Measurements from ENCODE around the gene MRPL54.
"Not testable (repeated sequence)": the region's sequence is repeated elsewhere in the genome, so short reads cannot be mapped to it uniquely, and the experiment has no call there.

The MRPL54 gene

DNA sequence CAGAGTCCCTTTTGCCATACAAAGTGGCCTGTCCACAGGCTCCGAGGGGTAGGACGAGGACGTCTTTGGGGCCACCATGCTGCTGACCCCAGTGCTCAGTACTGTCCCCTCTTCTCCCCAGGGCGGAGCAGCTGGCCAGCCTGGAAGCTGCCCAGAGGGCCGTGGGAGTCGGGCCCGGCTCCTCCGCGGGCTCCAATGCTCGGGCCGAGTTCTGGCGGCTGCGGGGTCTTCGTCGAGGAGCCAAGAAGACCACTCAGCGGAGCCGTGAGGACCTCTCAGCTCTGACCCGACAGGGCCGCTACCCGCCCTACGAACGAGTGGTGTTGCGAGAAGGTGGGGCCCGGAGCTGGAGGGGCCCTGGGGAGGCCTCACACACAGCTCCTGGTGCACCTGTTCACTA, 22.1 kb upstream of the MRPL54 start:
- DNase-seq (ENCODE audit: low read depth in 1 of 2, low spot score in 1 of 2): no peak

DNA sequence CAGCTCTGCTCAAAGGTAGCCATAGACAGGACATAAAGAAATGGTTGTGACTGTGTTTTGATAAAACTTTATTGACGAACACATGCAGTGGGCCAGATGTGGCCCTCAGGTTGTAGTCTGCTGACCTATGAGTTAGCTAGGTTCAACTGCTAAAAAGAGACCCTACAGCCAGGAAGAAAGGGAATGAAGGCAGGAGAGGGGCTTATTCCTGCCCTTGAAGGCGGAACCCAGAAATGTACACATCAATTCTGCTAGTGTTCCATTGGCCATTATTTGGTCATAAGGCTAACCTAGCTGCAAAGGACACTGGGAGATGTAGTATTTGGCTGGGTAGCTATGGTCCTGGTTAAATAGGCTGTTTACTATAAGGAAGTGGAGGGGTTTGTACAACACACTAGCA, 19.0 kb upstream of the MRPL54 start:
- DNase-seq (ENCODE audit: low read depth in 1 of 2, low spot score in 1 of 2): no peak

DNA sequence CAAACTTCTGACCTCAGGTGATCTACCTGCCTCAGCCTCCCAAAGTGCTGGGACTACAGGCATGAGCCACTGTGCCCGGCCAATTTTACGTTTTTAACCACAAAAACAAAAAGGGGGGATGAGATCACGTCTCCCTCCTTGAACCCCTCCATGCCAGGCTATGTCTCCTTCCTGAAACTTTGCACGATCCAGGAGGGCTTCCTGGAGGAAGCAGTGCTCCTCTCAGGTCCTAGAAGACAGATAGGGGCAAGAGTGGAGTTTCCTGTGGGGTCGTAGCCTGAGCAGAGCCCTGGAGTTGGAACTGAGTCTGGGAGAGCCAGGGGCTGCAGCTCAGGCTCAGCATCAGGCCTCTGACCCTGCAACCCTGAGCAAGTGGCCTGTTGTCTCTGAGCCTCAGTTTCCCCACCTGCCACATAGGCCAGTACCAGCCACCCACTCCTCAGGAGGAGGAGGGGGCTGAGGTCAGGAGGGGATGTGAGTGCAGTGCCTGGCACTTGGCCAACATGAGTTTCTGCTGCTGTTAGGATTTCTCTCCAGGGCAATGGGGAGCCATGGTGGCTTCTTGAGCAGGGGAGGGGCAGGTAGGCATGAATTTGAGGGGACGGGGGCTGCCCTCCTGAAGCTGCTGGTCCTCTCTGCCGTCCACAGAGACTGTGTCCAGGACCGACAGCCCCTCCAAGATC, 17.0 kb upstream of the MRPL54 start:
- no peak for DNase-seq (ENCODE audit: low read depth in 1 of 2, low spot score in 1 of 2)

DNA sequence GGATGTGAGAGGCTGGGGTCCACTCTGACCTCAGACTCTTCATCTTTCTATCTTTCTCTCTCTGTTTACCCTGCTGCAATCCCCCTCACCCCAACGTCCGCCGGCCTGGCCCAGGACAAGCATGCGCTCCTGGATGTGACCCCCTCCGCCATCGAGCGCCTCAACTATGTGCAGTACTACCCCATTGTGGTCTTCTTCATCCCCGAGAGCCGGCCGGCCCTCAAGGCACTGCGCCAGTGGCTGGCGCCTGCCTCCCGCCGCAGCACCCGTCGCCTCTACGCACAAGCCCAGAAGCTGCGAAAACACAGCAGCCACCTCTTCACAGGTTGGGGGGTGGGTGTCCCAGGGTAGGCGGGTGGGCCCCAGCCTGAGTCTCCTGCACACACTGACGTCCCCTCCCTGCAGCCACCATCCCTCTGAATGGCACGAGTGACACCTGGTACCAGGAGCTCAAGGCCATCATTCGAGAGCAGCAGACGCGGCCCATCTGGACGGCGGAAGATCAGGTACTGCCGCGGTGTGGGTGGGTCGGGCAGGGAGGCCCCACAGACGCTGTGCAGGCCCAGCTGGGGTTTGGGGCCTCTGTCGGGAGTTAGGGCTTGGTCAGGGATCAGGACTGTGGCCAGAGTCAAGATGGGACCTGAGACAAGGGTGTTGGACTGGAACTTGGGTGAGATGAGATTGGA, 16.0 kb upstream of the MRPL54 start:
- no peak for DNase-seq (ENCODE audit: low read depth in 1 of 2, low spot score in 1 of 2)

DNA sequence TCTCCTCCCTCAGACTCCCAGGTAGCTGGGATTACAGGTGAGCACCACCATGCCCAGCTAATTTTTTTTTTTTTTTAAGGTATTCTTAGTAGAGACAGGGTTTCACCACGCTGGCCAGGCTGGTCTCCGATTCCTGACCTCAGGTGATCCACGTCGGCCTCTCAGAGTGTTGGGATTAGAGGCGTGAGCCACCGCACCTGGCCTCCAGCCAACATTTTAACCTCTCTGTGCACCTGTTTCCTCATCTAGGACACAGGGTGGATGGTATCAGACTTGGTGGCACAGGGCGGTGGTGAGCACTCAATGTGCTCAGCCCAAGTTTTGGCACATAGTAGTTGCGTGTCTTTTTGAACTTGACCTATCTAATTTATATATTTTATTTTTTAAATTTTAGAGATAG, 13.5 kb upstream of the MRPL54 start:
- DNase-seq (ENCODE audit: low read depth in 1 of 2, low spot score in 1 of 2): no peak

DNA sequence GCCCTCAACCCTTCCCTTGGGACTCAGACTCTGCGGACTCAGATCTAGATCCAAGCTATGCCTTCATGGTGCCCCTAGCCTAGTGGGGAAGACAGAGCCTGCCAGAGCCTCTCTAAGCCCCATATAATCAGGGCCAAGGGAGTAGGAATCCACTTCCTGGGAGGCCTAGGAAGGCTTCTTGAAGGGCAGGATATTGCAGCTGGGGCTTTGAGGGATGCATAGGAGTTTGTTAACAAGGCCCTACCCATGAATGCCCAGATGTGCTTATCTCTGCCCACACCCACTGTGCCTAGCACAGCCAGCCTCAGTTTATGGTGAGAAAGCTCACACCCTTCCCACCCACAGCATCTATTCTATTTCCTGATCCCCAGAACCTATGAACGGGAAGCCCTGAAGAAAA, 12.3 kb upstream of the MRPL54 start:
- no peak for DNase-seq (ENCODE audit: low read depth in 1 of 2, low spot score in 1 of 2)

DNA sequence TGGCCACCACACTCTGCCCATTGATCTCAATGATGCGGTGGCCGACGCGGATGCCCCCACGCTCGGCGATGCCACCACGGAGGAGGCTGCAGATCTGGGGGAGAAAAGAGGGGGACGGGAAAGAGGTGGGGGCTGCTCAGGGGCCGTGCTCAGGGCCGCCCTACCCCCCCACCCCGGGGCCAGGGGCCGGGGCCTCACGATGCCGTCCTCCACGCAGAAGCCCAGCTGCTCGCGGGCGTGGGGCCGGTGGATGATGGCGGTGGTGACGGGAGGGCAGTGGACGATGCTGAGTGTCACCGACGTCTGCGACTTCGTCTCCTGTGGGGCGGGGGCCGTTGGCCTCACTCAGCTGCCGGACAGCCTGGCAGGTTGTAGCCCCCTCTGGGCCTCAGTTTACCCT, 11.2 kb upstream of the MRPL54 start:
- DNase-seq (ENCODE audit: low read depth in 1 of 2, low spot score in 1 of 2): no peak

DNA sequence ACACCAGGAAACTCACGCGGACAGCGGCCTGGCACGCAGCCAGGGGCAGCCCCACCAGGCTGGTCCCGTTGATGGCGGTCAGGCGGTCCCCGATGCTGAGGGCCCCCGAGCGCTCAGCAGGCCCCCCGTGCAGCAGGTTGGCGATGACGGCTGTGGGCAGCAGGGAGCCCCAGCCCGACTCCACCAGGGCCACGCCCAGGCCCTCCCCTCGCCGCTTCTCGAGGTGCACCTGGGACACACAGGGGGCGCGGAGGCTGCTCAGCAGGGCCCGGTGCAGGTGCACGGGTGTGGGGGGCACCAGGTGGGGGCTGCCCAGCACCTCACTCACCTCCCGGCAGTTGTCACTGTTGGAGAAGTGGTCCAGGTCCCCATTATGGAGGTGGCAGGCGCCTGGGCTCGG, 10.0 kb upstream of the MRPL54 start:
- DNase-seq (ENCODE audit: low read depth in 1 of 2, low spot score in 1 of 2): no peak

DNA sequence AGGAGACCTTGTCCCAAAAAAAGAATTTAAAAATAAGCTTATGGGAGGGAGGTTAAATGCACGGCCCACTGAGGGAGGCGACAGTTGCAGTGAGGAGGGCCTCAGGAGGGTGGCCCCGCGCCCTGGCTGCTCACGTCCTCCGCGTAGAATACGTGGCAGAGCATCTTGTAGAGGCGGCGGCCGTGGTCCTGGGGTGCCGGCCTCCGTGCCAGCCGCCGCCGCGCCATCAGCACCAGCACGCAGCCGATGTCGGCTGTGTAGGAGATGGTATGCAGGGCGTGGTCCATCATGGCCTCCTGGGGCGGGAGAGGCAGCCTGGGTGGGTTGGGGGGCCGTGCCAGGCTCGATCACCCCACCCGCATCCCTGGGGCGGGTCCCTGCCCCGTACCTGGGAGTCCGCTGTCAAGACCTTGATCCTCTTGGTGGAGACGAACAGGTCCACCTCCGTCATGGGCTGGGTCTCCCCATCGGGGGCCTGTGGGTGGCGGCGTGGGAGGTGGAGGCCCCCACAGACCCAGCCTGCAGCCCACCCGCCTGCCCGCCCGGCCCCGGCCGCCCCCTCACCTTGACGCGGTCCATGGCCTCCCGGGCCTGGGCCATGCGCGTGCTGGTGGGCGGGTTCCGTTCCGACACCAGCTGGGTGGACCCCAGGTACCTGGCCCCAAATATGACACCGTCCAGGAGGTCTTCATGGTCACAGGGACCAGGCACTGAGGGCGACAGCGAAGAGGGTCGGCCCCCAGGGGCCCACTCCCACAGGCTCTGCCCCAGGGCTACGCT, 8.7 kb upstream of the MRPL54 start:
- DNase-seq (ENCODE audit: low read depth in 1 of 2, low spot score in 1 of 2): no peak

DNA sequence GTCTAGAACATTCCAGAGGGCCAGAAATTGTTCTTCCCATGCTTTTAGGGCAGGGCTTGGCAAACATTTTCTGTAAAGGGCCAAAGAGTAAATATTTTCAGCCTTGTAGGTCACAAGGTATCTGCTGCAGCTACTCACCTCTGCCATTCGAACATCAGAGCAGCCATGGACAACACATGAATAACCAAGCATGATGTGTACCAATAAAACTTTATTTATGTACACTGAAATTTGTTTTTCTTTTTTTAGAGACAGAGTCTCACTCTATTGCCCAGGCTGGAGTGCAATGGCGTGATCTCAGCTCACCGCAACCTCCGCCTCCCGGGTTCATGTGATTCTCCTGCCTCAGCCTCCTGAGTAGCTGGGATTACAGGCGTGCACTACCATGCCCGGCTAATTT, 4.8 kb upstream of the MRPL54 start:
- not testable (repeated sequence) for DNase-seq (ENCODE audit: low read depth in 1 of 2, low spot score in 1 of 2)

DNA sequence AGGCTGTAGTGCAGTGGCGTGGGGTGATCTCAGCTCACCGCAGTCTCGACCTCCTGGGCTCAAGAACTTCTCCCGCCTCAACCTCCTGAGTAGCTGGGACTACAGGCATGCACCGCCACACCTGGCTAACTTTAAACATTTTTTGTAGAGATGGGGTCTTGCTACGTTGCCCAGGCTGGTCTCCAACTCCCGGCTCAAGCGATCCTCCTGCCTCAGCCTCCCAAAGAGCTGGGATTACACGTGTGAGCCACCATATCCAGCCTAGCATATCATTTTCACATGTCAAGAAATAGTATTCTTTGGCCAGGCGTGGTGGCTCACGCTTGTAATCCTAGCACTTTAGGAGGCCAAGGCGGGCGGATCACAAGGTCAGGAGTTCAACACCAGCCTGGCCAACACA, 4.2 kb upstream of the MRPL54 start:
- not testable (repeated sequence) for DNase-seq (ENCODE audit: low read depth in 1 of 2, low spot score in 1 of 2)

DNA sequence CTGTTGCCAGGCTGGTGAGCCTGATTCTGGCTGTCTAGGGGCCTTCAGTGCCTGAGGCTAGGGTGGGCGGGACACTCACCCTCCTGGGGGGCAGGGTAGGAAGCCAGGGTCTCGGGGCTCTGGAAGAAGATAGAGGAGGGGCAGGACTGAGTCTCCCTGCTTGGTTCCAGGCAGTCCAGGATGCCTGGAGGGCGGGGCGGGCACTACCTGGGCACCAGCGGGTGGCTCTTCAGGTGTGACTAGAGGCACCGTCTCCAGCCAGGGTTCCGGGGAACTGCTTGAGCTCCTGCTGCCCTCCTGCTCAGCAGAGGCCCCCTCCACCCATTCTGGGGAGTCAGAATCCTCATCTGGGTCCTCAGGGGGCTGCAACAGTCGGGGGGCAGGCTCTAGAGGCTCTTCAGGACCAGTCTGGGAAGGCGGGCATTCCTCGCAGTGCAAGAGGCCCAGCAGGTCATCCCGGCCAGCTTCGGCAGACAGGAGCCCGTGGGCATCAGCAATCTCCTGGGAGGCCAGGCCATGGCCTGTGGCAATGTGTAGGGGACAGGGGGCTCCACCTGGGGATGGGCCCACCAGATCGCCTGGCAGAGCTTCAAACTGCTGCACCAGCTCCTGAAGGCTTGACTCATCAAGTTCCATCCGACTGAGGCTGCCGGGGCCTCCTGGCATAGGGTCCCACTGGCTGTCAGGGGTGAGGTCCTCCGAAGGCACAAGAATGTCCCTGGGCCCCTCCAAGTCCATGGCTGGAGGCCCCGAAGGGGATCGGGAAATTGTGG, 2.8 kb upstream of the MRPL54 start:
- DNase-seq (ENCODE audit: low read depth in 1 of 2, low spot score in 1 of 2): no peak

DNA sequence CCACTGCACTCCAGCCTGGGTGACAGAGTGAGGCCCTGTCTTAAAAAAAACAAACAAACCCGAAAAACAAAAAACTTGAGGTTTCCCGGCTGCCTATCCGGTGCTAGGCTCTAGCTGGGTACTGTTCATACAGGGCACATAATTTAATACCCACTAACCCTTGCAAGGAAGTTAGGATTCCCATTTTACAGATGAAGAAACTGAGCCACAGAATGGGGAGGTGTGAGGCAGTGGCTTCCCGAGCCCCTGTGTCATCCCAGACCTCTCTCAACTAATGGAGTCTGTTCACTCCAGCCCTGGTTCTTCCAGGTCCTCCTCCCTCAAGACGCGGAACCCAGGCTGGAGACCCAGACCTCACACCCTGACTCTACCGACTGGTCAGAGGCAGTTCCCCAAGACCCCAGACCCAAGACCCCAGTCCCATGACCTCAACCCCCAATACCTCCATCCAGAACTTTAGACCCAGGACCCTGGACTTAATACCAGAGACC, 1.6 kb upstream of the MRPL54 start:
- no peak for DNase-seq (ENCODE audit: low read depth in 1 of 2, low spot score in 1 of 2)

DNA sequence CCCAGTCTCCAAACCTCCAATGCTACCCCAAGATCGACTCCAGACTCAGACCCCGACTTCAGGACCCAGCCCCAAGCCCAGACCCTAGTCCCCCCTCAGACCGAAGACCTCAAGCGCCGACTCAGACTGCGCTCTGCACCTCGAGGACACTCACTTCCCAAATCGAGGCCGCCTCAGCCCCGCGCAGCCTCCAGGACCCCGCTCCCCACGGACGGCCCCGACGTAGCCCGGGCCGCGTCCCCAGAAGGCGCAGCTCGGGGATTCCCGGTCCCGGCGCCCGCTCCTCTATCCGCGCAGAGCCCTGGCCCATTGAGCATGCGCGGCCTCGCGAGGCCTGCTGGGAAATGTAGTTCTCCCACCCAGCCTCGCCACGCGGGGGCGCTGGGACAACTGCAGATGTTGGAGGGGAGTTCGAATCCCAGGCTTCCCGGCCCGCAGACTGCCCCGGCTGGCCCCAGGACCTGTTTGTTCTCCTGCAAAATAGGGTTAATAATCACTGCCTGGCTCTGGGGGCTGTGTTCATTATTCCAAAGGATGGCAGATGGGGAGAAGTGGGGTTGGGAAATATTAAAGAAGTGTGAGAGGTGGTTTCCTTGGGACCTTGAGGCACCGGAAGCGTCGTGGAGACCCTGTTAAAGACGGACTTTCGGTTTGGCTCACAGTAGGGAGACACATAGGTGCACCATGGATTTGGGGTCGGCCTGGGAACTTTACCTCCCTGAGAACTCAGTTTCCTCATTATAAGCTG, 926 bp upstream of the MRPL54 start, which contains the start of gene APBA3:
APBA3 (minus strand) TSS at position 311 of the 748 bp plus-strand sequence. CDS start 1,428 bp downstream, outside the sequence.
- DNase-seq (ENCODE audit: low read depth in 1 of 2, low spot score in 1 of 2): peak; percentile 94 to 98

DNA sequence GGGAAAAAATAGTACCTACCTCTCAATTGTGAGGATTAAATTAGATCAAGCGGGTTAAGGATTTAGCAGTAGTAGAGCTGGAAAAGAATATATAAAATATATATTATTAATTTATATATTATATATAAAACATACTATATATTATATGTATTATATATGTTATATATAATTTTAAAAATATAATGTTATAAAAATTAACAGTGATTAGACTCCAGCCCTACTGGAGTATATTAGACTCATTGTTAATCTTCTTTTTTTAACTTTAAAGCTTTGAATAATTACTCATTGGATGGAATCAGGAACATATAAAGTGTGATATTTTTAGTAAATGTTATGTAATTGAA, 380 bp upstream of the MRPL54 start:
- DNase-seq (ENCODE audit: low read depth in 1 of 2, low spot score in 1 of 2): no peak

DNA sequence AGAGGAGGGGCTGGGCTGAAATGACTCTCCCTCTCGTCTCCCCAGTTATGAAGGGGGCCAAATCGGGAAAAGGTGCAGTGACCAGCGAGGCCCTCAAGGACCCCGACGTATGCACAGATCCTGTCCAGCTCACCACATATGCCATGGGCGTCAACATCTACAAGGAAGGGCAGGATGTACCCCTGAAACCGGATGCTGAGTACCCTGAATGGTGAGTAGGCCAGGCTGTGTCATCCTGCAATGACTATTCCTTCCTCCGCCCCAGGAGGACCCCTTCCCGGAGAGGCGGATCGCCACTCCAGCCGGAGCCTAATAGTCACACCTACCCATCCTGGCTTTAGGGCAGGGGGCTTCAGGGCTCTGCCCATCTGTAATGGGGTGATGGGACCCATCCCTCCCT, 2.6 kb downstream of the MRPL54 start:
- DNase-seq (ENCODE audit: low read depth in 1 of 2, low spot score in 1 of 2): no peak

DNA sequence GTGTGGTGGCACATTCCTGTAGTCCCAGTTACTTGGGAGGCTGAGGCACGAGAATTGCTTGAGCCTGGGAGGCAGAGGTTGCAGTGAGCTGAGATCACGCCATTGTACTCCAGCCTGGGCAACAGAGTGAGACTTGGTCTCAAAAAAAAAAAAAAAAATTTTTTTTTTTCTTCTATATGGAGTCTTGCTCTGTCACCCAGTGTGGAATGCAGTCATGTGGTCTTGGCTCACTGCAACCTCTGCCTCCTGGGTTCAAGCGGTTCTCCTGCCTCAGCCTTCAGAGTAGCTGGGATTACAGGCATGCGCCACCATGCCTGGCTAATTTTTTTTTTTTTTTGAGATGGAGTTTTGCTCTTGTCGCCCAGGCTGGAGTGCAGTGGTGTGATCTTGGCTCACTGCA, 3.3 kb downstream of the MRPL54 start:
- not testable (repeated sequence) for DNase-seq (ENCODE audit: low read depth in 1 of 2, low spot score in 1 of 2)

DNA sequence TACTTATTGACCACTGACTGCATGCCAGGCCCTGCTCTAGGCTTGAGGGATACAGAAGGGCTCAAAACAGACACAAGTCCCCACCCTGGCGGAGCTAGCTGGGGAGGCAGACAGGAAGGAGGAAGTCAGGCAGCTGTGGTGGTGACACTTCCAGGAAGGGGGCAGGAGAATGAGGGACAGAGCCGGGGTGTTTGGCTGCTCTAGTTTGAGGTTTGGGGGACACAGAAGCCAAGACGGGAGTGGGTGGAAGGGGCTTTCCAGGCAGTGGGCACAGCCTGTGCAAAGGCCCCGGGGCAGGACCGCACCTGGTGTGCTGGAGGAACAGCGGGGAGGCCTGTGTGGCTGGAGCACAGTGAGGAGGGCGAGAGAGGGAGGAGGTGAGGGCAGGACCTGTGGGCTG, 4.0 kb downstream of the MRPL54 start:
- DNase-seq (ENCODE audit: low read depth in 1 of 2, low spot score in 1 of 2): no peak

DNA sequence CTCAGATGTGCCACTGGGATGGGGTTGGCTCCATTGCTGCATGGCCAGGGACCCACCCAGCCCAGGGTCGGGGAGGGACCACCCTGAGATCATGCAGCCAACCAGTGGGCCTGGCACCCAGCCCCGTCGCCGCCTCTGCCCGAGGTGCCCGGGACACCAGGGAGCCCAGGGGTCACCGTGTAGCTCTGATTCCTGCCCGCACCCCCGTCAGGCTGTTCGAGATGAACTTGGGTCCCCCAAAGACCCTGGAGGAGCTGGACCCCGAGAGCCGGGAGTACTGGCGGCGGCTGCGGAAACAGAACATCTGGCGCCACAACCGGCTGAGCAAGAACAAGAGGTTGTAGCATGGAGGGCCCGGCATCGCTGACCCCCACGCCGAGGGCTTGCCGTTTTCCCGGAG, 4.6 kb downstream of the MRPL54 start:
- DNase-seq (ENCODE audit: low read depth in 1 of 2, low spot score in 1 of 2): no peak

DNA sequence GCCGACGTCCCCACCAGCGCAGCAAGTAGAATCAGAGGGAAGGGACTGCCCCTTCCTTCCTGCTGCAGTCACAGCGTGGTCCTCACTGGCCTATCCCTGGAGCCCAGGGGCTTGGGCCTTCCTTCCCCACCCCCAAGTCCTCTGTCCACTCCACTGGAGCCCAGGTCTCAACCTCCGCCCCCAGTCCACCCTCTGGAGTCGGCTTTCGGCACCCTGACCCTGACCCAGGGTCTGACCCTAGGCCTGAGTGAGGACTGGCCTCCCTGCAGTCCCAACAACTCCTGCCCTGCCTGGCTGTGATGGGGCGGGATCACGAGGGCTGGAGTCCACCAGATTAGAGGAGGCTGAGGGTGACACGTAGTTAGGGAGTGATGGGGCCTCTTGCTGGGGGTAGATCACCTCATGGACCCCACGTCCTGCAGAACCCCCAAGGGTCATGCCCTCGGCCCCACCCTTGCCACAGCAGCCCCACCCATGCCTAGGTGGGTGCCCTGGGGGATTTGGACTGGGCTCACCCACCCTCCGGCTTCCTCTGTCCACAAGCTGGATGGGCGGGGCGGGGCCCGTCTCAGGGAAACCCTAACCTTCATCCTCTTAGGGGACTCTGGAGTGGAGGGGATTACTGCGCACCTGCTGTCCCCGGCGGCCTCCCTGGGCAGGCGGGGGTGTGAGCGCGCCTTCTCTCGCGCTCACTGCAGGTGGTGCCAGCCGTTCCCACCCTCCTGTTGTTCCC, 5.7 kb downstream of the MRPL54 start:
- no peak for DNase-seq (ENCODE audit: low read depth in 1 of 2, low spot score in 1 of 2)

Measured in activated CD4-positive, alpha-beta T cell treated with anti-CD3 and anti-CD28 coated beads, Interleukin-2, amount 50 U/mL, for 24 hours (primary cell).